Measurements from ENCODE around the gene SMURF1.

The SMURF1 gene

DNA sequence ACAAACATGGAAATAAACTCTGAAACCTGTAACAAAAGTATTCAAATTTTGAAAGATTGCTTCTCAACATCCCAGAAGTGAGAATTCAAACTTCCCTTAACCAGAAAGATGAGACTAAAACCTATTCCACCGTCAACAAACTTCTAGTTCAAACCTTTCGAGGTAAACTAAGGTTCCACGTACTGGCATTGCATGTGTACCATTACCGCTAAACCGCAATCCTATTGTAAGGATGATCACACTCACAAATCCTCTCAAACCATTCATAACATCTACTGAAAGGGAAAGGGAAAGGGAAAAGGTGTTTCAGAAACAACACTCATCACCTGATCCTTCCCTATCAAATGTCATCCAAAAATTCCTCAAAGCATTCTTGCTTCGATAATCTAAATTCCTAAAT is 3.1 kb downstream of the SMURF1 start:
- Histone ChIP-seq H3K27me3 (ENCODE audit: control insufficient read depth in 1 of 2, insufficient read depth in 2 of 2, low read length in 2 of 2) (no peaks in the 10 kb centered on the region), H3K27ac (ENCODE audit: low read depth, low read length) (no peak overlapping the region), H3K4me3 (ENCODE audit: low read depth in 1 of 2, low read length in 2 of 2) (no peak overlapping the region), H3K9ac (ENCODE audit: low read length) (no peak overlapping the region), H3K36me3 (ENCODE audit: insufficient read depth, low read length) (no peaks in the 10 kb centered on the region), H3K4me1 (ENCODE audit: insufficient read depth, low read length) (peaks cover 37% of the 10 kb centered on the region), H3K9me3 (ENCODE audit: low read length) (no peaks in the 10 kb centered on the region)

DNA sequence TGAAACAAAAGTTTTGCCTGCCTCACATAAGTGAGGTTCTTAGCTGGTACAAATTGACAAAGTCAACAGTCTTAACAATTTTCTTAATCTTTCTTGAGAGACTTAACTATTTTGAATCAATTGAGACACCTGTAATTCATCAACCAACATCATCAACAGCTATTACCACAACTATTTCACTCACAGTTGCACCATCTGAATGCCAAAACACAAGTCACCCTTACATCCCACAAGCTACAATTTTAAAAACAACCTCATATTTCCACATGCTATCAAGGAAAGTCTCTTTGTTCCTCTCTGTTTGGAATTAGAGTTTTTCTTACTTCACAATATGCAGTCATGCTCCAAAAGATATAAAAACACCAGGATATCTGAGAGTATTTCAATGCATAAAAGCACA is 4.9 kb downstream of the SMURF1 start:
- H3K4me1 ChIP-seq (ENCODE audit: insufficient read depth, low read length): peaks cover 39% of the 10 kb centered on the region
- H3K9ac ChIP-seq (ENCODE audit: low read length): no peak overlapping the region
- H3K27ac ChIP-seq (ENCODE audit: low read depth, low read length): no peak overlapping the region
- no peaks in the 10 kb centered on the region for H3K9me3 ChIP-seq (ENCODE audit: low read length)
- H3K36me3 ChIP-seq (ENCODE audit: insufficient read depth, low read length): no peaks in the 10 kb centered on the region
- no peaks in the 10 kb centered on the region for H3K27me3 ChIP-seq (ENCODE audit: control insufficient read depth in 1 of 2, insufficient read depth in 2 of 2, low read length in 2 of 2)
- H3K4me3 ChIP-seq (ENCODE audit: low read depth in 1 of 2, low read length in 2 of 2): no peak overlapping the region

DNA sequence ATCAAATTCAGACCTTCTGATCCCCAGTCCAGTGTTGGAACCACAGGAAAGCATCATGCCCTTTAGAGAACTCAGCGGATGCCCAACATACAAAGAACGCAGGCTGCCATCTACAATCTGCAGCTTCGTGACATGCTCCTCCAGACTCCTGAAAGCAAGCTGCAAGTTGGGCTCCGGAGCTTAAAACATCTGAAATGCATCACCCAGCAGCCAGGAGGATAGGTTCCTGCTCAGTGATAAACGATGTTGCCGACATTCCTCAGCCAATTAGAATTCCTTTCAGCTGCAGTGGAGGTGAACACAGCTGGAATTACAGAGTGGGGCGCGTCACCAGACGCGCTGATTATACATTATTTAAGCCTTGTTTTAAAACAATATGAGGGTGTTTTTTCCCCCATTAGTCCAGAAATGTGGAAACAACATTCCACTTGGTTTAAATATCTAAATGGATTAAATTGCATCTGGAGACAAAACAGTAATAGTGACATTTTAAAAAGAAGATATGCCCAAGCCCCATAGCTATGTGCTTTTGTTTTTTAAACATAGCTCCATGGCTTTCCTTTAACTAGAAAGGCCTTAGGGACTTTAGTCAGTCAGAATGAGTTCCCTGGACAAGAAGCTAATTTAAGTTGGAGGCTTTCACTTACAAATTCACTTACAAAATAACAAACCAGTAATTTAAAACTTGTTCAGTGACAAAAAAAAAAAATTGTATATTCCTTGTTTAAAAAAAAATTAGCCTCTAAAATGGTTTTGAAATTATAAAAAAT is 6.3 kb downstream of the SMURF1 start:
- H3K36me3 ChIP-seq (ENCODE audit: insufficient read depth, low read length): no peaks in the 10 kb centered on the region
- H3K4me1 ChIP-seq (ENCODE audit: insufficient read depth, low read length): peaks cover 49% of the 10 kb centered on the region
- peak overlapping the region; percentile 19 for H3K9ac ChIP-seq (ENCODE audit: low read length)
- peak overlapping the region in 1 of 2 donors; percentile 14 for H3K4me3 ChIP-seq (ENCODE audit: low read depth in 1 of 2, low read length in 2 of 2)
- H3K27ac ChIP-seq (ENCODE audit: low read depth, low read length): no peak overlapping the region
- H3K9me3 ChIP-seq (ENCODE audit: low read length): no peaks in the 10 kb centered on the region
- H3K27me3 ChIP-seq (ENCODE audit: control insufficient read depth in 1 of 2, insufficient read depth in 2 of 2, low read length in 2 of 2): no peaks in the 10 kb centered on the region

DNA sequence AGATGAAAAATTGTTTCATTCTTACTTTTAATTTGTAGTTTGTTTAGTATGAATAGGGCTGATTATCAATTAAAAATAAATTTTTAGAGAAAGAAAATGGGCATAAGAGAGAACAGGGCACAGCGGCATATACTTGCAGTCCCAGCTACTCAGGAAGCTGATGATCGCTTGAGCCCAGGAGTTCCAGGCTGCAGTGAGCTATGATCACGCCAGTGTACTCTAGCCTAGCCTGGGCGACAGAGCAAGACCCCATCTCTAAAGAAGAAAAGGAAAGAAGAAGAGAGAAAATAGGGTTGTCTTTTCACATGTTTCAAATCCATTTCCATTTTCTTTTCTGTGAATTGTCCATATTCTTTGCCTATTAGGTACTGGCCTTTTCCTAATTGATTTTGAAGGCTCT is 8.0 kb downstream of the SMURF1 start:
- no peaks in the 10 kb centered on the region for H3K36me3 ChIP-seq (ENCODE audit: insufficient read depth, low read length)
- H3K4me1 ChIP-seq (ENCODE audit: insufficient read depth, low read length): peaks cover 41% of the 10 kb centered on the region
- no peak overlapping the region for H3K4me3 ChIP-seq (ENCODE audit: low read depth in 1 of 2, low read length in 2 of 2)
- no peaks in the 10 kb centered on the region for H3K9me3 ChIP-seq (ENCODE audit: low read length)
- H3K27me3 ChIP-seq (ENCODE audit: control insufficient read depth in 1 of 2, insufficient read depth in 2 of 2, low read length in 2 of 2): no peaks in the 10 kb centered on the region
- no peak overlapping the region for H3K9ac ChIP-seq (ENCODE audit: low read length)
- no peak overlapping the region for H3K27ac ChIP-seq (ENCODE audit: low read depth, low read length)

DNA sequence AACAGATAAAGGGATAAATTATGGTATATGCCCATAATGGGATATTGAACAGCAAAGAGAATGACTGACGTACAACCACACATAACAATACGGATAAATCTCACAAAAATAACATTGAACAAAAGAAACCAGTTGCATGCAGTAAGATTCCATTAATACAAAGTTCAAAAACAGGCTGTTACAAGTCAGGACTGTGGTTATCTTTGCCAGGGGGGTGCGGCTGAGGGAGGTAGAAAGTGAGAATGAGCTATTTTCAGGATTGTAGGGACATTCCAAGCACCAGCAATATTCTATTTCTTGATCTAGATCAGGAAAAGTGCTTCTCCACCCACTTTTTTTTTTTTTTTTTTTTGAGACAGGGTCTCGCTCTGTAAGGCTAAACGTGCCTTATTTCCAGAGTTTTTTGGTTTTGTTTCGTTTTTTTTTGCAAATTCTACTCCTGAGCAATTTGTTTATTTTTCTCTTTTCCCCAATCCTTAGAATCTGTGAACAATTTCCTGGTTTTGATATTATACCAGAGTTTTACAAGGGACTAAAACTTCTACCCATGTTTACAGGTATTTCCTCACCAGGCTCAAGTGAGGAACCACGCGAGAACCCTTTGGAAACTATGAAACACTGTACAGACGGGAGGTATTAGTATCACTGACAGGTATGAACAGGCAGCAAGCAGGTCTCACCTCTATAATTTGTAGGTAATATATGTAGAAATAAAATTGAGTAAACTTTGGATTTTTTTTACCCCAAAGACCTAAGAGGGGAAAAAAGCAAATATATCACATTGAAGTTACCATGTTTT is 9.9 kb downstream of the SMURF1 start:
- Histone ChIP-seq H3K4me3 (ENCODE audit: low read depth in 1 of 2, low read length in 2 of 2) (no peak overlapping the region), H3K36me3 (ENCODE audit: insufficient read depth, low read length) (no peaks in the 10 kb centered on the region), H3K27me3 (ENCODE audit: control insufficient read depth in 1 of 2, insufficient read depth in 2 of 2, low read length in 2 of 2) (no peaks in the 10 kb centered on the region), H3K27ac (ENCODE audit: low read depth, low read length) (no peak overlapping the region), H3K9ac (ENCODE audit: low read length) (no peak overlapping the region), H3K9me3 (ENCODE audit: low read length) (no peaks in the 10 kb centered on the region), H3K4me1 (ENCODE audit: insufficient read depth, low read length) (peaks cover 34% of the 10 kb centered on the region)

DNA sequence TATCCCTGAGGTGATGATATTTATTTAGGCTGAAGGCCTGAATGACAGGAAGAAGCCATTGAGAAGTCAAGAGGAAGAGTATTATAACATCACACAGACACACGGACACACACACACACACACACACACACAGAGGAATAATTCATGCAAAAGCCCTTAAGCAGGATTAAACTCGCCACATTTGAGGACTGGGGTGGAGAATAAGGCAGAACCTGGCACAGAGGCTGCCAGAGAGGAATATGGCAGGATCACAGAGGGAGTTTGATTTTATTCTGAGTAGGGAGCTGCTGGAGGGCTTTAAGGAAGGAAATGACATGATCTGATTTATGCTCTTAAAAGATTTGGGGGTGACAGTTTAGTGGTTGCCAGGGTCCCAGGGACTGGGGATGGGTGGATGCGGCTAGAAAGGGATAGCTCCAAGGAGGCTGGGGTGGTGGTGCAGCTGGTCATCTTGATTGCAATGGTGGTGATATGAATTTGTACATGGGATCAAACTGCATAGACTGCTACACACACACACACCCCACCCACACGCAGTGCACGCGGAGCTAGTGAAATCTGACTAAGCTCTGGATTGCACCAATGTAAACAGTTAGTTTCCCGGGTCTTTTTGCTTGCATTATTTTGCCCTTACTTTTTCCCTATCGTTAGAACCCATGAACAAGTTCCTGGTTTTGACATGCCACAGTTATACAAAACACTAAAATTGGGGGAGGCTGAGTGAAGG is 11.2 kb downstream of the SMURF1 start:
- no peak overlapping the region for H3K27ac ChIP-seq (ENCODE audit: low read depth, low read length)
- no peaks in the 10 kb centered on the region for H3K9me3 ChIP-seq (ENCODE audit: low read length)
- H3K36me3 ChIP-seq (ENCODE audit: insufficient read depth, low read length): no peaks in the 10 kb centered on the region
- no peak overlapping the region for H3K9ac ChIP-seq (ENCODE audit: low read length)
- H3K4me3 ChIP-seq (ENCODE audit: low read depth in 1 of 2, low read length in 2 of 2): no peak overlapping the region
- no peaks in the 10 kb centered on the region for H3K27me3 ChIP-seq (ENCODE audit: control insufficient read depth in 1 of 2, insufficient read depth in 2 of 2, low read length in 2 of 2)
- H3K4me1 ChIP-seq (ENCODE audit: insufficient read depth, low read length): peaks cover 22% of the 10 kb centered on the region

DNA sequence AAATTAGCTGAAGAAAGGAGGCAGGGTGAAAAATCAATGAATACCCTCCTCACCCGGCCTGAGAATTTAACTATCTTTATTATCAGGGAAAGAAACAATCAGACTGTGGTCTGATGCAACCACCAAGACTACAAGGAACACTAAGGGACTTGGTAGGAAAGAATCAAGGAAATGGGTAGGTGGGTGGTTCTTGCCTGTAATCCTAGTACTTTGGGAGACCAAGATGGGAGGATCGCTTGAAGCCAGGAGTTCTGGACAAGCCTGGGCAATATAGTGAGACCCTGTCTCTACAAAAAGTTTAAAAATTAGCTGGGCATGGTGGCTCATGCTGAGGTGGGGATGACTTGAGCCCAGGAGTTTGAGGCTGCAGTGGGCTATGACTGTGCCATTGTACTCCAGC is 12.6 kb downstream of the SMURF1 start:
- Histone ChIP-seq H3K36me3 (ENCODE audit: insufficient read depth, low read length) (no peaks in the 10 kb centered on the region), H3K9me3 (ENCODE audit: low read length) (no peaks in the 10 kb centered on the region), H3K4me3 (ENCODE audit: low read depth in 1 of 2, low read length in 2 of 2) (no peak overlapping the region), H3K9ac (ENCODE audit: low read length) (no peak overlapping the region), H3K4me1 (ENCODE audit: insufficient read depth, low read length) (peaks cover 14% of the 10 kb centered on the region), H3K27ac (ENCODE audit: low read depth, low read length) (no peak overlapping the region), H3K27me3 (ENCODE audit: control insufficient read depth in 1 of 2, insufficient read depth in 2 of 2, low read length in 2 of 2) (no peaks in the 10 kb centered on the region)

DNA sequence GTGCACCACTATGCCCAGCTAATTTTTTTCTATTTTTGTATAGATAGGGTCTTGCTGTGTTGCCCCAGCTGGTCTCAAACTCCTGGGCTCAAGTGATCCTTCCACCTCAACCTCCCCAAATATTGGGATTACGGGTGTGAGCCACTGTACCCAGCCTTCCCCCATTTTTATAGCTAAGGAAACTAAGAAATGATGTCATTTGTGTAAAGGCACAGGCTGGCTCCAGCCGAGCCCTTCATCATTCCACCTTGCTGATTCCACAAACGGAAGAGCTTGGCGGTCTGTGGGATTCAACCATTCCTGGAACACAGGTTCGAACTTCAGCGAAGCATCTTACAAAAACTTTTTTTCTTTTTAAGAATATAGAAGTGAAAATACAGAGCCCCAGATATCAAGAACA is 14.4 kb downstream of the SMURF1 start:
- no peak overlapping the region for H3K27ac ChIP-seq (ENCODE audit: low read depth, low read length)
- no peak overlapping the region for H3K4me3 ChIP-seq (ENCODE audit: low read depth in 1 of 2, low read length in 2 of 2)
- peaks cover 16% of the 10 kb centered on the region for H3K4me1 ChIP-seq (ENCODE audit: insufficient read depth, low read length)
- H3K36me3 ChIP-seq (ENCODE audit: insufficient read depth, low read length): no peaks in the 10 kb centered on the region
- no peak overlapping the region for H3K9ac ChIP-seq (ENCODE audit: low read length)
- no peaks in the 10 kb centered on the region for H3K27me3 ChIP-seq (ENCODE audit: control insufficient read depth in 1 of 2, insufficient read depth in 2 of 2, low read length in 2 of 2)
- no peaks in the 10 kb centered on the region for H3K9me3 ChIP-seq (ENCODE audit: low read length)

DNA sequence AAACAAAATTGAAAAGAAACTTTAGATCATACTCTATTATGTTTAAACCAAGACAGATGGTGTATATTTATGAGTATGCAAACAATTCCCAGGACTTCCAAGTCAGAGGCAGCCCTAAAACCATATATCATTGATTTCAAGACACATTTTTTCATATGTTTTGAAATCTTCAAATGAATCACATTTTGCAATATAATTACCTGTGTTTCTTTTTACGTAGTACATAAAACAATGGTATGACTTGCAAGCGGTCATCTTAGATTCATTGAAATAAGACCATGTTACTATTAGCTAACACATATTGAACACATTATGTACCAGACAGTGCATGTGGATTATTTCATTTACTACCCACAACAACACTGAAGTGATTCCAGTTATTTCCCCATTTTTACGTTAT is 14.9 kb downstream of the SMURF1 start:
- H3K9me3 ChIP-seq (ENCODE audit: low read length): no peaks in the 10 kb centered on the region
- no peak overlapping the region for H3K9ac ChIP-seq (ENCODE audit: low read length)
- H3K36me3 ChIP-seq (ENCODE audit: insufficient read depth, low read length): no peaks in the 10 kb centered on the region
- peaks cover 19% of the 10 kb centered on the region for H3K4me1 ChIP-seq (ENCODE audit: insufficient read depth, low read length)
- no peaks in the 10 kb centered on the region for H3K27me3 ChIP-seq (ENCODE audit: control insufficient read depth in 1 of 2, insufficient read depth in 2 of 2, low read length in 2 of 2)
- no peak overlapping the region for H3K4me3 ChIP-seq (ENCODE audit: low read depth in 1 of 2, low read length in 2 of 2)
- H3K27ac ChIP-seq (ENCODE audit: low read depth, low read length): no peak overlapping the region

DNA sequence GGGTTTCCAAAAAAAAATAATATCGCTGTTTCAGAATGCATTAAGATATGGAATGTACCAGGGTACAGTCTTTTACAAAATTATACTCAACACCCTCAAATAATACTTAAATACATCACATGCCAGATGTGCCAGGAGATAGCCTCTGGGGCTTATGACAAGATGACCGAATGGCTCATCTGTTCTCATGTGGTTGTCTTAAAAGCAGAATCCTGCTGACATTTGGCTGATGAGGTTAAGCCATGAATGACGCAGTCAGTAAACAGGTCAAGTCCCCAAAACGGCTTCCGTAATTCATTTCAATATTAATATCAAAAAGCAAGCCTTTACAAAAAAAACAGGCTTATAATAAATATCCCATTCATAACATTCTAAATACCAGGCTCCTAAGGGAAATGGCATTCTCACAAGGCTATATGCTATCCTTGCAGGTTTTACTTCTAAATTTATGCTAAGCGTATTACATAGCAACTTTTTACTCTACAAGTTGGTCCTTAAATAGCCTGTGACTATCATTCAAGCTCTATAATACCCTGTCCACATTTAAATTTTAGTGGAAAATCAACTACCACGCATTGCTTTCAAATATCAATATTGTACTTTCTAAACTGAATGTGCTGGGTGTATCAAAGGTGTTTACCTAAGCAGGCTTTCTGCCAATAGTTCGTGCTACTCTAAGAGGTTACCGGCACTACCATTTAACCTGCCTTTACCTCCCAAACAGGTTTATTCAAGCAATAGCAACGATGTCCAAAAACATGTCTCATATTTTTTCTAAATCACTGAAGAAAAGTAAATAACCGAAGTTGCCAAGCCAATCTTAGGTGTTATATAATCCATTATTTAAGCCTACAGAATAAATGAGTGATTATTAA is 15.6 kb downstream of the SMURF1 start:
- no peaks in the 10 kb centered on the region for H3K36me3 ChIP-seq (ENCODE audit: insufficient read depth, low read length)
- no peak overlapping the region for H3K27ac ChIP-seq (ENCODE audit: low read depth, low read length)
- no peak overlapping the region for H3K4me3 ChIP-seq (ENCODE audit: low read depth in 1 of 2, low read length in 2 of 2)
- H3K9me3 ChIP-seq (ENCODE audit: low read length): no peaks in the 10 kb centered on the region
- H3K27me3 ChIP-seq (ENCODE audit: control insufficient read depth in 1 of 2, insufficient read depth in 2 of 2, low read length in 2 of 2): no peaks in the 10 kb centered on the region
- no peak overlapping the region for H3K9ac ChIP-seq (ENCODE audit: low read length)
- H3K4me1 ChIP-seq (ENCODE audit: insufficient read depth, low read length): peaks cover 21% of the 10 kb centered on the region

DNA sequence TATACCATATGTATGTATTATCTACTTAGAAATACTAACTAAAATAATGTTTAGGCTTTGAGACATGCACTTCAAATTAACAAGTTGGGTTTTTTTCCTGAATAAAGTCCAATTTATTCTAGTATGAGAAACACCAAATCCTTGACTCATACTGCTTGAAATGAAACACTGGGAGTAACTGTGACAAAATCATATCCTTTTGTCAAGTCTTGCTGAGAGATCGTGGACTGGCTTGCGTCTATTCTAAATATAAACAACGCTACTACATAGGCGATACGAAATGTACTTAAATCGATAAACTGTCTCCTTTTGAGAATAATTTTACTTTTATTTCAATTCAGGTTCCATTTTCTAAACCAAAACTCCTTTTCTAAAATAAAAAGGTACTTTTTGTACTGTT is 16.3 kb downstream of the SMURF1 start:
- H3K27ac ChIP-seq (ENCODE audit: low read depth, low read length): no peak overlapping the region
- no peak overlapping the region for H3K4me3 ChIP-seq (ENCODE audit: low read depth in 1 of 2, low read length in 2 of 2)
- no peaks in the 10 kb centered on the region for H3K36me3 ChIP-seq (ENCODE audit: insufficient read depth, low read length)
- no peaks in the 10 kb centered on the region for H3K9me3 ChIP-seq (ENCODE audit: low read length)
- H3K9ac ChIP-seq (ENCODE audit: low read length): no peak overlapping the region
- H3K4me1 ChIP-seq (ENCODE audit: insufficient read depth, low read length): peaks cover 15% of the 10 kb centered on the region
- H3K27me3 ChIP-seq (ENCODE audit: control insufficient read depth in 1 of 2, insufficient read depth in 2 of 2, low read length in 2 of 2): no peaks in the 10 kb centered on the region
